Spinal cord (tissue), 10 donors: Measurements from ENCODE around the gene NR0B2. TPM values are rescaled to one million over a fixed set of nuclear protein-coding genes. Genes with fewer than 3 reads are reported as not detected.
"Not testable (repeated sequence)": the region's sequence is repeated elsewhere in the genome, so short reads cannot be mapped to it uniquely, and the experiment has no call there.

Experiments used
- DNase-seq, 6 donors: peaks; one replicate each; pipeline versions ENCODE4 v3.0.0 to v3.0.0-alpha.2; 2013 to 2015; ENCODE audit warnings: low spot score in 6 of 6, low read depth in 4 of 6
- H3K27ac ChIP-seq: one replicate; pipeline ENCODE4 v1.5.1; 2013; ENCODE audit warnings: low read depth, low read length, control low read depth
- H3K27me3 ChIP-seq: one replicate; pipeline ENCODE4 v1.6.1; 2013; ENCODE audit warnings: low read length; ENCODE audit not compliant: control insufficient read depth, insufficient read depth
- H3K36me3 ChIP-seq: one replicate; pipeline ENCODE4 v1.6.1; 2013; ENCODE audit warnings: low read length; ENCODE audit not compliant: control insufficient read depth, insufficient read depth
- H3K4me1 ChIP-seq: one replicate; pipeline ENCODE4 v1.6.1; 2013; ENCODE audit warnings: low read length; ENCODE audit not compliant: control insufficient read depth, insufficient read depth
- H3K4me3 ChIP-seq: one replicate; pipeline ENCODE4 v1.5.1; 2013; ENCODE audit warnings: low read depth, low read length, control low read depth
- H3K9me3 ChIP-seq: one replicate; pipeline ENCODE4 v1.6.1; 2013; ENCODE audit warnings: low read length; ENCODE audit not compliant: control insufficient read depth, insufficient read depth
- WGBS: methylation state at CpG from one replicate; pipeline ENCODE4 v1.1.5; 2013; ENCODE audit warnings: missing lambda C conversion rate; ENCODE audit not compliant: insufficient coverage; 5-methylcytosine and 5-hydroxymethylcytosine counted together
- polyA plus RNA-seq, 2 donors: library from polyadenylated mRNA; unstranded; fragments of 120-200 nt; gene quantifications; one replicate each; pipeline ENCODE4 v1.2.1, GENCODE V29; 2013; ENCODE audit not compliant: insufficient read length in 2 of 2
- total RNA-seq, 2 donors: library from RNA; depleted of rRNA in 1 of 2; stranded (reverse); fragments of 120-200 nt in 1 of 2; fragments of >200 nt in 1 of 2; gene quantifications; one replicate each; pipeline versions ENCODE4 v1.2.3 to v1.2.4, GENCODE V29; 2013 to 2014
- donor health status: healthy.

NR0B2 gene
- total and polyA plus RNA-seq, 4 donors = not detected

- no peak for DNase-seq
- Histone ChIP-seq H3K36me3 (peaks cover 68% of the 10 kb centered on the region), H3K9me3 (no peaks in the 10 kb centered on the region), H3K27ac (no peak overlapping the region), H3K4me3 (no peak overlapping the region), H3K4me1 (peaks cover 3% of the 10 kb centered on the region), H3K27me3 (no peaks in the 10 kb centered on the region)
- WGBS = no CpG with 5 or more reads among the region's 4 CpGs
Measured at GRCh38 chr1:26879793-26880192, 34.0 kb downstream of the NR0B2 start.

- Histone ChIP-seq H3K4me3 (no peak overlapping the region), H3K27ac (no peak overlapping the region), H3K36me3 (peaks cover 49% of the 10 kb centered on the region), H3K9me3 (no peaks in the 10 kb centered on the region), H3K27me3 (no peaks in the 10 kb centered on the region), H3K4me1 (peaks cover 3% of the 10 kb centered on the region)
- WGBS = no CpG with 5 or more reads among the region's 2 CpGs
- no peak for DNase-seq
Measured at GRCh38 chr1:26877326-26877725, 36.4 kb downstream of the NR0B2 start.

- no peak for DNase-seq
- Histone ChIP-seq H3K27me3 (no peaks in the 10 kb centered on the region), H3K27ac (no peak overlapping the region), H3K4me3 (no peak overlapping the region), H3K36me3 (peaks cover 31% of the 10 kb centered on the region), H3K4me1 (peaks cover 3% of the 10 kb centered on the region), H3K9me3 (no peaks in the 10 kb centered on the region)
- 65% methylated on average over 2 of the region's 4 CpGs for WGBS
Measured at GRCh38 chr1:26874896-26875295, 38.9 kb downstream of the NR0B2 start.

GRCh38 chr1:26873097-26873496 lies 40.7 kb downstream of the NR0B2 start:
- DNase-seq, H3K27ac ChIP-seq, H3K27me3 ChIP-seq, H3K9me3 ChIP-seq, H3K4me1 ChIP-seq, H3K4me3 ChIP-seq: not testable (repeated sequence)
- WGBS = no CpG with 5 or more reads among the region's 2 CpGs
- peaks cover 15% of the 10 kb centered on the region for H3K36me3 ChIP-seq

- DNase-seq = peak; percentile 87 to 99 (median 94)
- peaks cover 26% of the 10 kb centered on the region for H3K4me1 ChIP-seq
- H3K4me3 ChIP-seq = peak overlapping the region; percentile 78
- H3K27ac ChIP-seq = peak overlapping the region; percentile 93
- no peaks in the 10 kb centered on the region for H3K27me3 ChIP-seq
- WGBS = 0% methylated on average over 75 of the region's 75 CpGs
- no peaks in the 10 kb centered on the region for H3K9me3 ChIP-seq
- H3K36me3 ChIP-seq = peaks cover 8% of the 10 kb centered on the region
Measured at GRCh38 chr1:26864610-26865480, 48.9 kb downstream of the NR0B2 start.

- H3K27me3 ChIP-seq = no peaks in the 10 kb centered on the region
- no peak overlapping the region for H3K4me3 ChIP-seq
- H3K4me1 ChIP-seq = peaks cover 26% of the 10 kb centered on the region
- no peak overlapping the region for H3K27ac ChIP-seq
- 73% methylated on average over 8 of the region's 20 CpGs for WGBS
- DNase-seq = no peak
- H3K9me3 ChIP-seq = no peaks in the 10 kb centered on the region
- peaks cover 13% of the 10 kb centered on the region for H3K36me3 ChIP-seq
Measured at GRCh38 chr1:26863685-26864077, 50.1 kb downstream of the NR0B2 start.

- no peak within 1 kb of the TSS for H3K27ac ChIP-seq
- no peak within 1 kb of the TSS for H3K4me3 ChIP-seq
- WGBS = 78% methylated on average over 34 of the region's 37 CpGs
- H3K36me3 ChIP-seq = peaks cover 14% of the 10 kb centered on the region
- no peaks in the 10 kb centered on the region for H3K27me3 ChIP-seq
- DNase-seq = no peak
- H3K4me1 ChIP-seq = peaks cover 26% of the 10 kb centered on the region
- H3K9me3 ChIP-seq = no peaks in the 10 kb centered on the region
Measured at GRCh38 chr1:26862781-26863684, 50.7 kb downstream of the NR0B2 start, which contains the start of gene SFN. SFN (plus strand) TSS chr1:26863149; CDS start chr1:26863213, 64 bp downstream.

- H3K27ac ChIP-seq = no peak overlapping the region
Measured at GRCh38 chr1:26861889-26862378, 51.8 kb downstream of the NR0B2 start.

More at GRCh38 chr1:26861889-26862378, 51.8 kb downstream of the NR0B2 start:
- Histone ChIP-seq H3K36me3 (peaks cover 25% of the 10 kb centered on the region), H3K4me1 (peaks cover 26% of the 10 kb centered on the region), H3K27me3 (no peaks in the 10 kb centered on the region), H3K9me3 (no peaks in the 10 kb centered on the region), H3K4me3 (no peak overlapping the region)
- DNase-seq = no peak
- 78% methylated on average over 6 of the region's 7 CpGs for WGBS
